Stimulated activated CD8-positive, alpha-beta memory T cell treated with anti-CD3 and anti-CD28 coated beads, Interleukin-4, amount 100 ng/mL, for 48 hours (primary cell): ENCODE data around the gene AP4M1.
"Not testable (repeated sequence)": the region's sequence is repeated elsewhere in the genome, so short reads cannot be mapped to it uniquely, and the experiment has no call there.

Source experiments
- DNase-seq: peaks from one replicate; pipeline ENCODE4 v3.0.0-alpha.2; 2020

Gene AP4M1

GRCh38 chr7:100137851-100138760, 36.7 kb downstream of the AP4M1 start:
- no peak for DNase-seq

GRCh38 chr7:100141555-100141949, 40.1 kb downstream of the AP4M1 start:
- no peak for DNase-seq

DNA sequence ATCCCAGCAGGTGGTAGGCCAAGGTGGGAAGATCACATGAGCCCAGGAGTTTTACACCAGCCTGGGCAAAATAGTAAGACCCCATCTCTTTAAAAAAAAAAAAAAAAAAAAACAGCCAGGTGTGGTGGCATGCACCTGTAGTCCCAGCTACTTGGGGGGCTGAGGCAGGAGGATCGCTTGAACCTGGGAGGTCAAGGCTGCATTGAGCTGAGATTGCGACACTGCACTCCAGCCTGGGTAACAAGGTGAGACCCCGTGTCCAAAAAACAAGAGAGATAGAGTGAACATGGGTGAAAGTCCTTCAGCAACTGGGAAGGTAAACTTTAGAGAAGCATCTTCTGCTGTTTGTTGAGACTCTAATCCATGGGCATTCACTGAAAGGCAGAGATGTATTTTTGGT, 41.0 kb downstream of the AP4M1 start:
- DNase-seq = no peak

GRCh38 chr7:100146350-100146749, 44.9 kb downstream of the AP4M1 start:
- DNase-seq = not testable (repeated sequence)

GRCh38 chr7:100147278-100147677, 45.8 kb downstream of the AP4M1 start:
- no peak for DNase-seq

DNA sequence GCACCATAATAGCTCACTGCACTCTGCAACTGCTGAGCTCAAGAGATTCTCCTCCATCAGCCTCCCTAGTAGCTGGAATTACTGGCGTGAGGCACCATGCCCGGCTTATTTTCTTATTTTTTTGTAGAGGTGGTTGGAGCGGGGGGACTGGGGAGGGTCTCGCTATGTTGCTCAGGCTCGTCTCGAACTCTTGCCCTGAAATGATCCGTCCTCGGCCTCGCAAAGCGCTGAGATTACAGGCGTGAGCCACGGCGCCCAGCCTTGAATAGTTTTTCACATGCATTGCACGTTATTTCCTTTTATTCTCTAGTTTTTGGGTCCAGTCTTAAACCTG, 46.7 kb downstream of the AP4M1 start:
- DNase-seq = no peak

DNA sequence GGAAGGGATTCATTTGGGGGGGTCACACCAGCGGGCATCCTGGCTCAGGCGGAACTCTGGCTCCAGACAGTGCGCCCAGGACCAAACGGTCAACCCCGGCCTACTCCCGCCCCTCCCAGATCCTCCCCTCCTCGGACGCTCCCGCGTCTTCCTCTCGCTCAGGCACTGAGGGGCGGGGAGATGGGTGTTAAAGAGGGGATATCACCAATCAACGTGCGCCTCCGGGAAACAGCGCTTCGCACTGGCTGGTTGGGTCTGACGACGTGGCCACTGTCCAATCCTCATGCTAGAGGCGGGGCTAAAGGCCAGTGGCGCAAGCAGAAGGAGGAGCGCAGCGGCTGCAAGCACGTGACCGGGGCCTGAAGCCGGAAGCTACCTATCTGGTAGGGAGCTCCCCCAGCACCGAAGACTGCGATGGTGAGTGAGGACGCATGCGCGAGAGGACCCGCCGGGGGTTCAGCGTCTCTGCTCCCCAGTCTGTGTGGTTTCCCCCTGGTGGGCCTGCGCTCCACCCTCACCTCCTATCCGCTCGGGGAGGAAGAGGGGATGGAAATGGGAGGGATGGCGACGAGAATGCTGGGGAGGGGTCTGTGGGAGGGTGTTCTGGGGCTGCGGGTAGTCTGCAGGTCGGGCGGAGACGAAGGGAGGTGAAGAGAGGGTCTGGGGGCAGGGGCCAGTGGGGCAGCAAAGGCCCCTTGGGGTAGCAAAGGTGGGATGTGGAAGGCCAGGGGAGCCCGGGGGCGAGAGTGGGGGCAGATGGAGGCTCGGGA, 47.3 kb downstream of the AP4M1 start, which contains the start of gene LAMTOR4:
Gene LAMTOR4 (plus strand): TSS at position 360 of the 770 bp plus-strand sequence. CDS start 55 bp downstream, at position 415.
- DNase-seq = peak; percentile 97

GRCh38 chr7:100152404-100152803, 51.0 kb downstream of the AP4M1 start:
- DNase-seq = no peak

- DNase-seq = no peak
These were observed 51.7 kb downstream of the AP4M1 start for GRCh38 chr7:100152937-100153666.

DNA sequence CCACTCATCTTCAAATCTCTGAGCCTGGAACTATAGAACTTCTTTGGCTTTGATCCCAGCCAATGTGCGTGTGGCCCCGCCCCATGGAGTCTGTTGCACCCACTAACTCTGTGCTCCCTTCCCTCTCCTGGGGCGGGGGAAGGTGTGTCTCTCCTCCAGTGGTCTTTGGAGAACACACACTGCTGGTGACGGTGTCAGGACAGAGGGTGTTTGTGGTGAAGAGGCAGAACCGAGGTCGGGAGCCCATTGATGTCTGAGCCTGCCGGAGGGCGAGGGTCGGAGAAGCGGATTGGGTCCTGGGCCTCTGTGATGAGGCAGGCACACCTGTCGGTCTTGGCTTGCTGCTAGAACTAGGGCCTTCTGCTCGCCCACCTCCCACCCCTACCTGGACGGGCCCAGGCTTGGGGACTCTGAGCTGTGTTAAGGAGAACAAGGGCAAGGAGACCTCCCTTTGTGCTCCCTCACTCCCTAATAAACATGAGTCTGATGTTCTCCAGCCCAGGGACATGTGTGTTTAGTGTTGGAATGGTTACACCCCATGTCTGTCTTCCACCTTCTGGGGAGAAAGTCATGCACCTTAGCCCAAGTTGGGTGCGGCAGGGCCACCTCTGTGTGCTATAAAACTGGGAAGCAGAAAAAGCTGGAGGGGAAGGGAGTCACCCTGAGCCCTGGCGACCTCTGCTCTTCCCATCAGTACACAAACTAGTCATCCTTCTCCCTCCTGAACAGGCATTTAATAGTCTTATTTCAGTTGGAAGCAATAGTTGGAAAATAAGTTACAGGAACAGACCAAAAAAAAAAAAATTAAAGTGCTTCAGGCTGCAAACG, 52.5 kb downstream of the AP4M1 start:
- no peak for DNase-seq

DNA sequence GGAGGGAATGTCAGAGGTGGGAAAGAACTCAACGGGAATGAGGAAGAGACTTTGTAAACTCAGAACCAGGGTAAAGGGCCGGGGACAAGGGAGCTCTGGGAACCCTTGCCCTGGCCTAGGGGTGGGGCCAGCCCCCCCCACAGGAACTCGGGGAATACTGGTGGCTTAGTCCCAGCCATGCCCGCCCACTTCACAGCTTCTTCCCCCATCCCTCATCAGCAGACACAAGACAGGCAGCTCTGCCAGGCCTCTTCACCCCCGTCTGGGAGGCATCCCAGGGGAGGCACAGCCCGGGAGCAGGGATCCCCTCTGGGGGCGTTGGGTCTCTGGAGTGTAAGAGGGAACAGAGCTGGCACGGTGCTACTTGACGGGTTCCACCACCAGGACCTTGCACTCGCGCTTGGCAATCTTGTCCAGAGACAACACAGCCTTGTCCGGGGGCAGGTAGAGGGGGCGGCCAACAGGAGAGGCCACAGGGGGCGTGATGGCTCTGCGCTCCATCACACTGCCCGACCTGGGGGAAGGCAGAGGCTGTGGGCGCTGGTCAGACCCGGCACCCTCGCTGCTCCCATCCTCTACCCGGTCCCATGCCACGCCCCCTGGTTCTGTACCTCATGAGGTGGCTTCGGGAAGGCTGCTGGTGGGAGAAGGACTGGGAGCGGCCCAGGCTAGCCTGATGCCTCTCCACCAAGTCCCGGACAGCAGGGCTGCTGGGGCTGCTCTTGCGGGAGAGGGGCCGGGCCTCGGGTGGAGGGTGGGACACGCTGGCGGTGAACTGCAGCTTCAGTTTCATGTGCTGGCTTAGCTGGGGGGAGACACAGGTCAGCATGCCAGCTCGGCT, 53.4 kb downstream of the AP4M1 start:
- no peak for DNase-seq

DNA sequence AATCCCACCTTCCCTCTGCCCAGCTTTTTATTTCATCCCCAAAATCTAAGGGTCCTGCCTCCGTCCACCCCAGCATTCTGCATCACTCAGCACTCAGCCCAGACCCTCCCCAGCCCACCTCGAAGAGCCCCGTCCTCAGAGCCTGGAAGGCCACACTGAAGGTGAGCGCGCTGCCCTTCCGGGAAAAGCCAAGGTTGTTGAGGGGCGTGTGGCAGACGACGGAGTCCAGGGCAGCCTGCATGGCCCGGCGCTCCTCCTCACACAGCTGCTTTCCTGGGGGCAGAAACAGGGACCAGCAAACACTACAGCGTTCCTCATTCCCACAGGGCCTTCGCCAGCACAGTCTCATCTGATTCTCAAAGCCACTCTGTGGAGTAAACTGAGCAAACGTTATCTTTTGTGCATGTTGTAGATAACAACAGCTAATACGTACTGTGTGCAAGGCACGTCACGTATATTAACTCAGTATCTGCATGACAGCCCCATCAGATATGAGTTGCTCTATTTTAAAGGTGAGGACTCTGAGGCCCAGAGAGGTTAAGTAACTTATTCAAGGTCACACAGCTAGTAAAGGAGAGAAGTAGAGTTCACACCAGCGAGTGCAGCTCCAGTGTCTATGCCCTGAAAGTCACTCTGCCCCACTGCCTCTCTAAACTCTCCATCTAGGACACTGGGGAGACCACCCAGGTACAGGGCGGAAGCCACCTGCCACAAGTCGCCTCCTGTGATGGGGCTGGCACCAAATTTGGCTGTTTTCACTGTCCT, 54.3 kb downstream of the AP4M1 start:
- DNase-seq = no peak

DNA sequence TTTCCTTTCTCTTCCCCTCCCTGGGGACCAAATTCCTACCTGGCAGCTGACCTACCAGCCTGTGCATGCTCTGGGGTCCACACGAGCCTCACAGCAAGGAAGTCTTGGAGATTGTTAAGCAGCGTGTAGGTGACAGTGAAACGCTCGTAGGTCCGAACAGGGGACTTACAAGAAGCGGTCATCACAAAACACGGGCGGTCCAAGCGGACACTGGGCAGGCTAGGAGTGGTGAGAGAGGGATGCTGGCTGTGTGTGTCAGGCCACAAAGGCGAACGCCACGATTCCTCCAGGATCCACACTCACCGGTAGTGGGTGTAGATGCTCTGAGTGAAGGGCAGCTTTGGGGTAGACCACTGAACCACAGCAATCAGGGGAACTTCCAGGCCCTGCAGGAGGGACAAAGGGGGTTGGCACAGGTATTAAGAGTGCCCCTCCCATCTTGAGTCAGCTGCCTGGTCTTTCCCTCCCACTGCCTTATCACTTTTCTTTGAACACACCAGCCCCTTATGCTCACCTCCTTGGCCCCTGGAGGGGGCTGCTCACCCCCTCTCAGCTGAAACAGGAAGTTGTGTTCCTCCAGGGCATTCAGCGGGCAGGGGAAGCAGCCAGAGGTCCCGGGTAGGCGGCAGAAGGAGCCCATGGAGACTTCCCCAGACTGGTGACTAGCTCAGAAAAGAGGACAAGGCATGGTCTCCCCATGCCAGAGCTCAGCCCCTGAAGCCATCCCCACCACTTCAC, 55.1 kb downstream of the AP4M1 start:
- DNase-seq = no peak

- no peak for DNase-seq
These were observed 55.6 kb downstream of the AP4M1 start for GRCh38 chr7:100157069-100157333.

DNA sequence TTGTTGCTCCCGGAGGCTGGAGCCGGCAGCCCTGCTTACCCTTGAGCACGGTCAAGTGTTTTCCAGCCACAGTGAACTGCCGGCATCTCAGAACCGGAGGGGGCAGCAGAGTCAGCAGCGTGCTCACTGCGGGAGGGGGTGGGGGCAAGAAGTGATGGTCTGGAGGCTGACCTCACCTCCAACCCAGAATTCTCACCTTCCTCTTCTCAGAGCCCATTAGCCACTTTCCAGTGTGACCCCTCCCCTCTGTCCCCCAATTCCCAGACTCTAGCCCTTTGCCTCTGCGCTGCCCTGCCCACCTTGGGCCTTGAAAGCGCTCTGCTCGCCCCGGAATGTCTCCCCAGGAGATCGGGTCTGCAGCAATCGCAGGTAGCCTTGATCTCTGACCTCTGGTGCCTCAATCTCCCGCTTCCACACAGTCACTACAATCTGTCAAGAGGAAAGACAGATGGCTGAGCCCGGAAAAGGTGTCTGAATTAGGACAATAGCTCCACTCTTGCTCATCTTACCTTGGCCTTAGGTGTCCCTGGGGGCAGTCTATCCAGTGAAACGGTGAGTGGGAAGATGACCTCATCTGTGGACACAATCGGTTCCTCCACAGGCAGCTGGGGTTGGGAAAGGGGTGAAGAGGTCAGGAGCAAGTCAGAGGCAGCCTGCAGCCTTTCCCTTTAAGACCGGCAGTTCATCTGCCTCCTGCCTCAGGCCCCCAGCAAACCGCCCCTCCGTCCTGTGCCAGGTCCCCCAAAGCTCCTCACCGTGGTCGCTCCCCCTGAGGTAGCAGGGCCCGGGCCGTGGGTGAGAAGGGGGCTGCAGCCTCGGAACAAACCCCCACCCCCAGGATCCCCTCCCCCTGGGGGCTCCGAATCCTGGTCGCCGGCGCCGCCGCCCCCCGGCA, 56.1 kb downstream of the AP4M1 start:
- DNase-seq = no peak
